ENCODE measurements around the gene HSD17B1. TPM values are rescaled to one million over a fixed set of nuclear protein-coding genes. Genes with fewer than 3 reads are reported as not detected.
A peak's percentile ranks its signal among the peaks of the same experiment; 100 is the strongest.
"Not testable (repeated sequence)": the region's sequence is repeated elsewhere in the genome, so short reads cannot be mapped to it uniquely, and the experiment has no call there.

The HSD17B1 gene
- total RNA-seq, 1 experiment from 2014 or later, result under 0.01 TPM

GRCh38 chr17:42525221-42525620 lies 27.5 kb upstream of the HSD17B1 start:
- DNase-seq (ENCODE audit: low read depth), result no peak

DNA sequence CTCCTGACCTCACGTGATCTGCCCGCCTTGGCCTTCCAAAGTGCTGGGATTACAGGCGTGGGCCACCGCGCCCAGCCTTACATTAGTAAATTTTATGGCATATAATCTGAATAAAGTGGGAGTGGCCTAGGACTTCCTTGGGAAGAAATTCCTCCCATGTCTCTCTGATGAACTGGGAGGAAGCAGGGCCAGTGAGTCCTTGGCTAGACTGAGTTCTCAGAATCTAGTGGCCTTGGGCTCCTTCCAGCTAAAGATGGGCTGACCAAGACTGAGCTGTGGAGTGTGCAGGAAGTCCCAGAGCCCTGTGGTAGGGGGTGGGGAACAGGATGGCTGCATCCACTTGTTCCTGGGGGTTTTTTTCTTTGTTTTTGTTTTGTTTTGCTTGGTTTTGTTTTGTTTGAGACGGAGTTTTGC lies 26.7 kb upstream of the HSD17B1 start:
- DNase-seq (ENCODE audit: low read depth), result no peak

GRCh38 chr17:42527932-42528331 lies 24.8 kb upstream of the HSD17B1 start:
- DNase-seq (ENCODE audit: low read depth), result no peak

- no peak for DNase-seq (ENCODE audit: low read depth)
Observed at GRCh38 chr17:42529061-42529460, 23.7 kb upstream of the HSD17B1 start.

DNA sequence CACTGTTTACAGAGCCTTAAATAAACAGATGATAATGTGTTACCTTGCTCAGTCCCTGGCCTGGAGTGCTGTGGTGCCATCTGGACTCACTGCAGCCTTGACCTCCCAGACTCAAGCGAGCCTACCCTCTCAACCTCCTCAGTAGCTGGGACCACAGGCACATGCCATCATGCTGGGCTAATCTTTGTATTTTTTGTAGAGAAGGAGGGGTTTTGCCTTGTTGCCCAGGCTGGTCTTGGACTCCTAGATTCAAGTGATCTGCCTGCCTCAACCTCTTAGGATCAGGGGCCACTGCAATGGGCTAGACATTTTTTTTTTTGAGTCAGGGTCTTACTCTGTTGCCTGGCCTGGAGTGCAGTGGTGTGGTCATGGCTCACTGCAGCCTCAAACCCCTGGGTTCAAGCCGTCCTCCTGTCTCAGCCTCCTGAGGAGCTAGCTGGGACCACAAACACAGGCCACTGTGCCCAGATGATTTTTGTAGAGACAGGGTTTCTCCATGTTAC lies 21.7 kb upstream of the HSD17B1 start:
- DNase-seq (ENCODE audit: low read depth), result no peak

DNA sequence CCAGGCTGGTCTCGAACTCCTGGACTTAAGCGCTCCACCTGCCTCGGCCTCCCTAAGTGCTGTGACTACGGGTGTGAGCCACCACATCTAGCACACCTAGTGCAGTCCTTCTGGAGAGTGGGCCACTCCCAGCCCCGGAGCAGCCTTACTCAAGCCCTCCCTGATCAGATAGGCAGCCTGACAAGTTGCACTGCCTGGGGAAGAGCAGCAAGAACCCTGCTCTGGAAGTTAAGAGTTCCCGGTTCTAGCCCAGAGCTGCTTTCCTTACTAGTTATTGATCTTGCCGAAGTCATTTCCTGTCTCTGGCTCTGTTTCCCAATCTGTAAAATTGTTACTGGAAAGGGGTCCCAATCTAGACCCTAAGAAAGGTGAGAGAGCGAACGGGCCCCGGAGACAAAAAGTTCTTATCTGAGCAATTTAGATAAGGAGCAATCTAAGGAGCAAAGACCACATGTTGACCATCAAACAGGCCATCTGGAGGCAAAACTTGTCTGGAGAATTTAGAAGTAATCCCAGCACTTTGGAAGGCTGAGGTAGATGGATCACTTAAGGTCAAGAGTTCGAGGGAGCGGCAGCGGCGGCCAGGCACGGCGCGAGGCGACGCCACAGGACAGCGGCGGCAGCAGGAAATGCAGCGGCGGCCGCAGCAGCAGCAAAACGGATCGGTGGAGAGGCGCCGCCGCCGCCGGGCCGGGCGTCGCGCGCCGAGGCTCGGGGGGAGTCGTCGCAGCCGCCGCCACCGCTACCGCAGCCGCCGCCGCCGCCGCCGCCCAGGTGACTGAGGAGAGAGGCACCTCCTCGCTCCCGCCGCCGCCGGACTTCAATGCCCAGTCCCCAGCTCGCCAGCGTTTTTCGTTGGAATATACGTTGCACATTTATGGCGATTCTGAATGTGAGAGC lies 21.0 kb upstream of the HSD17B1 start:
- DNase-seq (ENCODE audit: low read depth), result peak; percentile 61

GRCh38 chr17:42535155-42536047 lies 17.3 kb upstream of the HSD17B1 start:
- DNase-seq (ENCODE audit: low read depth), result no peak

GRCh38 chr17:42536048-42536371 lies 16.7 kb upstream of the HSD17B1 start, which contains the start of gene NAGLU:
TSS of gene NAGLU (plus strand) at chr17:42536241. CDS start at chr17:42536273, 32 bp downstream.
- peak; percentile 89 for DNase-seq (ENCODE audit: low read depth)

- DNase-seq (ENCODE audit: low read depth), result peak; percentile 83
Observed at GRCh38 chr17:42536372-42537155, 16.2 kb upstream of the HSD17B1 start.

DNA sequence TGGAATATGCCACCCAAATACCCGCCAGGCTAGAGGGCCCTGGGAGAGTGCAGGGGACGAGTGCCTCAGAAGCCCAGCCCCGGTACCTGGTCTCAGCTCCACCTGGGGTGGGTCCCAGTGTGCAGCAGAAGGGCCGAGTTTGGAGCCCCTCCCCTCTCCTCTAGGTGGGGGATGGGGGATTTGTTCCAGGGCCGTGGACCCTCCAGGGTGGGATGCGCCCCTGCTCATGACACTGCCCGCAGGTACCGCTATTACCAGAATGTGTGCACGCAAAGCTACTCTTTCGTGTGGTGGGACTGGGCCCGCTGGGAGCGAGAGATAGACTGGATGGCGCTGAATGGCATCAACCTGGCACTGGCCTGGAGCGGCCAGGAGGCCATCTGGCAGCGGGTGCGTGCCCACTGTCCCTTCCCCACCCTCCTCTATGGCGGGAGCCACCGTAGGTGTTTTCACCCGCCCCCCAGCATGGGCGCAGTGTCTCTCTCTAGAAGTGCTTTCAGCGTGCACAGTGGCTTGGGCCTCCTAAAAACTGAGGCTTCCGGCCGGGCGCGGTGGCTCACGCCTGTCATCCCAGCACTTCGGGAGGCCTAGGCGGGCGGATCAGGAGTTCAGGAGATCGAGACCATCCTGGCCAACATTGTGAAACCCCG lies 15.4 kb upstream of the HSD17B1 start:
- no peak for DNase-seq (ENCODE audit: low read depth)

- no peak for DNase-seq (ENCODE audit: low read depth)
Observed at GRCh38 chr17:42537826-42538451, 14.8 kb upstream of the HSD17B1 start.

GRCh38 chr17:42538482-42538881 lies 14.2 kb upstream of the HSD17B1 start:
- no peak for DNase-seq (ENCODE audit: low read depth)

GRCh38 chr17:42540558-42540957 lies 12.2 kb upstream of the HSD17B1 start:
- DNase-seq (ENCODE audit: low read depth), result not testable (repeated sequence)

DNA sequence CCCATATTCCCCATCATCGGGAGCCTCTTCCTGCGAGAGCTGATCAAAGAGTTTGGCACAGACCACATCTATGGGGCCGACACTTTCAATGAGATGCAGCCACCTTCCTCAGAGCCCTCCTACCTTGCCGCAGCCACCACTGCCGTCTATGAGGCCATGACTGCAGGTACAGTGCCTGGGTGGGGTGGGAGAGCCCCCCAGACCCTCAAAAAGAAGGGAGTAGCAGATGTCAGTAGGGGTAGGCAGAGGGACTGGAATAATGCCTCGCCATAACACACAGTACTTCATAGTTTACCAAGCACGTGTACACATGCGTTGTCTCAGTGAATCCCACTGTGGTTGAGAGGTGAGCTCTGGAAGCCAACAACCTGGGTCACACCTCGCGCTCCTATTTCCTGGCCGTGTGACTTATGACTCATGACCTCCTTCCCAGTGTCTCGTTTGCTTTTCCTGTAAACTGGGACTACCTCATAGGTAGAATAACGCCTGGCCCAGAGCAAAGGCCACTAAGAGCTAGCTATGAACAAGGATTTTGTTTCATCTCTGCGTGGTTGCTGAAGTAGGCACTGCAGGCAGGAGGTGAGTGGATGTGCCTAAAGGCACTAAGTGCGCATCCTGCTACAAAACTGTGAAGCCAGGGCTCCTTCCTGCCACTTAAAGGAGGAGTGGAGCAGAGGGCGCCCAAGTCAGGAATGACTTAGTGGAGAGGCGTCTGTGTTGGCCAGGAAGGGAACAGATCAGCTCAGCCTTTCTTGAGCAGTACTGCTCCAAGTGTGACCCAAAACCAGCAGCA lies 11.5 kb upstream of the HSD17B1 start:
- no peak for DNase-seq (ENCODE audit: low read depth)

DNA sequence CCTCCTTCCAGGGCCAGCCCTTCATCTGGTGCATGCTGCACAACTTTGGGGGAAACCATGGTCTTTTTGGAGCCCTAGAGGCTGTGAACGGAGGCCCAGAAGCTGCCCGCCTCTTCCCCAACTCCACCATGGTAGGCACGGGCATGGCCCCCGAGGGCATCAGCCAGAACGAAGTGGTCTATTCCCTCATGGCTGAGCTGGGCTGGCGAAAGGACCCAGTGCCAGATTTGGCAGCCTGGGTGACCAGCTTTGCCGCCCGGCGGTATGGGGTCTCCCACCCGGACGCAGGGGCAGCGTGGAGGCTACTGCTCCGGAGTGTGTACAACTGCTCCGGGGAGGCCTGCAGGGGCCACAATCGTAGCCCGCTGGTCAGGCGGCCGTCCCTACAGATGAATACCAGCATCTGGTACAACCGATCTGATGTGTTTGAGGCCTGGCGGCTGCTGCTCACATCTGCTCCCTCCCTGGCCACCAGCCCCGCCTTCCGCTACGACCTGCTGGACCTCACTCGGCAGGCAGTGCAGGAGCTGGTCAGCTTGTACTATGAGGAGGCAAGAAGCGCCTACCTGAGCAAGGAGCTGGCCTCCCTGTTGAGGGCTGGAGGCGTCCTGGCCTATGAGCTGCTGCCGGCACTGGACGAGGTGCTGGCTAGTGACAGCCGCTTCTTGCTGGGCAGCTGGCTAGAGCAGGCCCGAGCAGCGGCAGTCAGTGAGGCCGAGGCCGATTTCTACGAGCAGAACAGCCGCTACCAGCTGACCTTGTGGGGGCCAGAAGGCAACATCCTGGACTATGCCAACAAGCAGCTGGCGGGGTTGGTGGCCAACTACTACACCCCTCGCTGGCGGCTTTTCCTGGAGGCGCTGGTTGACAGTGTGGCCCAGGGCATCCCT lies 9.3 kb upstream of the HSD17B1 start:
- DNase-seq (ENCODE audit: low read depth), result no peak

DNA sequence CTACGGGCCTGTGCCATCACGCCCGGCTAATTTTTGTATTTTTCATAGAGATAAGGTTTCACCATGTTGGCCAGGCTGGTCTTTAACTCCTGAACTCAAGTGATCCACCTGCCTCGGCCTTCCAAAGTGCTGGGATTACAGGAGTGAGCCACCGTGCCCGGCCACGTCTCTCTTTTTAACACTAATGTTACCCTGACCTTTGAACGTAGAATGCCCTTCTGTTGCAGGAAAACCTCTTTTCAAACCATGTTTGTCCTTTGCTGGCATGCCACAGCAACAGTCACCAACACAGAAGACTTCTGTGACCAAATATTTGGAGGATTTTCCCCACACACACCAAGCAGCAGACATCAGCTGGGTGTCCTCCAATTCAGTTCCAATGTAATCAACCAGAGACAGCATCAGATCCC lies 7.8 kb upstream of the HSD17B1 start:
- no peak for DNase-seq (ENCODE audit: low read depth)

DNA sequence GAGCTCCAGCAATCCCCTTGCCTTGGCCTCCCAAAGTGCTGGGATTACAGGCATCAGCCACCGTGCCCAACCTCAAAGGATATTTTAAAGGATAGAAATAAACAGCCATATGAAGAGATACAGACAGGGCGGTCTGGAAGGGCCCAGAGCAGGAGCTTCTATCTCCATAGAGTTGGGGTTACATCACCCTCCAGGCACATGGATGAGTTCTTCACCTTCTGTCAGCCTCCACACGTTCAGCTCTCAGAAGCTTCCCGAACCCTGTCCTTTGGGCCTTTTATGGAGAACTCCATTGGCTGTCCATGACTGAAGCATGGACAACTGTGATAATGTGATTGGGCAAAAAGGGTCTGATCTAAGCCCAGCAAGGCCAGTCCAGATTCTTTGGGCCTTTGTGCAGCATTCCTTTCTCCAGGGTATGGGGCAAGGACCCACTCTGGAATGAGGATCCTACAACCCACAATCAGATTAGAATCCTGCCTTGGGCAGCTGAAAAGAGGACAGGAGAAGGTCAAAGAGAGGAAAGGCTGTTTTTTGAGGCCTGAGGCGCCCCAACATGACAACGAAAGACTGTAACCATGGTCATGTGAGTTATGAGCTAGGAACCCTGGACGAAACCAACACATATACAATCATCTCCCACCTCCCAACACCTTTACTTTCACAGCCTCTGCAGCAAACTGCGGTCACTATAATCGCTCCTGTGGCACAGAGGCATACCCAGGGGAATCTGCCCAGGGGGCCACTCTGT lies 6.8 kb upstream of the HSD17B1 start:
- not testable (repeated sequence) for DNase-seq (ENCODE audit: low read depth)

DNA sequence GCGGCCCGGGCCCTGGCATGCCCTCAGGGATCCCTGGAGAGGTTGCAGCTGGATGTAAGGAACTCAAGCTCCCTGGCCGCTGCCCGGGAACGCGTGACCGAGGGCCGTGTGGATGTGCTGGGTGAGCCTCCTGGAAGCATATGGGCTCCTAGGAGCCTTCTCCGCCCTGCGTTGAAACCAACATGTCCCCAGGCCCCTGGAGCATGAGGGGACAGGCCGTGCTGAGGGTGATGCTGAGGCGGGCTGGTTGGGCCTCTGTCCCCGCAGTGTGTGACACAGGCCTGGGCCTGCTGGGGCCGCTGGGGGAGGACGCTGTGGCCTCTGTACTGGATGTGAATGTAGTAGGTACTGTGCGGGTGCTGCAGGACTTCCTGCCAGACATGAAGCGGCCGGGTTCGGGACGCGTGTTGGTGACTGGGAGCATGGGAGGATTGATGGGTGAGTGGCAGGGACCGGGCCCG lies 5.7 kb upstream of the HSD17B1 start:
- DNase-seq (ENCODE audit: low read depth), result no peak
